Measurements from ENCODE around the gene GDF3.
"Not testable (repeated sequence)": the region's sequence is repeated elsewhere in the genome, so short reads cannot be mapped to it uniquely, and the experiment has no call there.

GRCh38 chr12:7640123-7640995 lies 55.2 kb downstream of the GDF3 start:
- TF ChIP-seq, protein P1, sequence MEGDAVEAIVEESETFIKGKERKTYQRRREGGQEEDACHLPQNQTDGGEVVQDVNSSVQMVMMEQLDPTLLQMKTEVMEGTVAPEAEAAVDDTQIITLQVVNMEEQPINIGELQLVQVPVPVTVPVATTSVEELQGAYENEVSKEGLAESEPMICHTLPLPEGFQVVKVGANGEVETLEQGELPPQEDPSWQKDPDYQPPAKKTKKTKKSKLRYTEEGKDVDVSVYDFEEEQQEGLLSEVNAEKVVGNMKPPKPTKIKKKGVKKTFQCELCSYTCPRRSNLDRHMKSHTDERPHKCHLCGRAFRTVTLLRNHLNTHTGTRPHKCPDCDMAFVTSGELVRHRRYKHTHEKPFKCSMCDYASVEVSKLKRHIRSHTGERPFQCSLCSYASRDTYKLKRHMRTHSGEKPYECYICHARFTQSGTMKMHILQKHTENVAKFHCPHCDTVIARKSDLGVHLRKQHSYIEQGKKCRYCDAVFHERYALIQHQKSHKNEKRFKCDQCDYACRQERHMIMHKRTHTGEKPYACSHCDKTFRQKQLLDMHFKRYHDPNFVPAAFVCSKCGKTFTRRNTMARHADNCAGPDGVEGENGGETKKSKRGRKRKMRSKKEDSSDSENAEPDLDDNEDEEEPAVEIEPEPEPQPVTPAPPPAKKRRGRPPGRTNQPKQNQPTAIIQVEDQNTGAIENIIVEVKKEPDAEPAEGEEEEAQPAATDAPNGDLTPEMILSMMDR (tag by site-specific recombination; IDR thresholded peaks at IDR 0.05): not testable (repeated sequence)
- not testable (repeated sequence) for TF ChIP-seq ZNF624 (tag by site-specific recombination; IDR thresholded peaks at IDR 0.05); ZNF362 (tag by site-specific recombination; IDR thresholded peaks at IDR 0.05); ZNF292 (tag by site-specific recombination; IDR thresholded peaks at IDR 0.05; ENCODE audit: borderline replicate concordance, low read depth); ZNF529 (tag by site-specific recombination; IDR thresholded peaks at IDR 0.05; ENCODE audit: insufficient replicate concordance); ZBTB1 (tag by site-specific recombination; IDR thresholded peaks at IDR 0.05); ZNF169 (tag by site-specific recombination; IDR thresholded peaks at IDR 0.05); ZNF121 (tag by site-specific recombination; IDR thresholded peaks at IDR 0.05); ZNF302 (tag by site-specific recombination; IDR thresholded peaks at IDR 0.05; ENCODE audit: low read depth); ZNF335 (tag by site-specific recombination; conservative IDR thresholded peaks at IDR 0.05); HOXA7 (CRISPR knock-in tag; IDR thresholded peaks at IDR 0.05; ENCODE audit: borderline replicate concordance); TSHZ1 (tag by site-specific recombination; IDR thresholded peaks at IDR 0.05; ENCODE audit: borderline replicate concordance)
- TF ChIP-seq, protein P2, sequence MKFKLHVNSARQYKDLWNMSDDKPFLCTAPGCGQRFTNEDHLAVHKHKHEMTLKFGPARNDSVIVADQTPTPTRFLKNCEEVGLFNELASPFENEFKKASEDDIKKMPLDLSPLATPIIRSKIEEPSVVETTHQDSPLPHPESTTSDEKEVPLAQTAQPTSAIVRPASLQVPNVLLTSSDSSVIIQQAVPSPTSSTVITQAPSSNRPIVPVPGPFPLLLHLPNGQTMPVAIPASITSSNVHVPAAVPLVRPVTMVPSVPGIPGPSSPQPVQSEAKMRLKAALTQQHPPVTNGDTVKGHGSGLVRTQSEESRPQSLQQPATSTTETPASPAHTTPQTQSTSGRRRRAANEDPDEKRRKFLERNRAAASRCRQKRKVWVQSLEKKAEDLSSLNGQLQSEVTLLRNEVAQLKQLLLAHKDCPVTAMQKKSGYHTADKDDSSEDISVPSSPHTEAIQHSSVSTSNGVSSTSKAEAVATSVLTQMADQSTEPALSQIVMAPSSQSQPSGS (tag by site-specific recombination; IDR thresholded peaks at IDR 0.05; ENCODE audit: low read depth): not testable (repeated sequence)

Measured in HEK293 (cell line).